DMS79 (cell line): Measurements from ENCODE around the gene CYYR1.

Experiments
- DNase-seq: peaks from one replicate; lab custom pipeline; 2025; lab: John Stamatoyannopoulos, UW

The CYYR1 gene

GRCh38 chr21:26553898-26554297, 19.2 kb downstream of the CYYR1 start:
- DNase-seq, result no peak

GRCh38 chr21:26550326-26550725, 22.8 kb downstream of the CYYR1 start:
- no peak for DNase-seq

- no peak for DNase-seq
These were observed 26.5 kb downstream of the CYYR1 start for GRCh38 chr21:26546446-26547097.

- DNase-seq, result no peak
These were observed 28.8 kb downstream of the CYYR1 start for GRCh38 chr21:26544201-26544775.

GRCh38 chr21:26540651-26541050, 32.4 kb downstream of the CYYR1 start:
- DNase-seq, result no peak

GRCh38 chr21:26539566-26539965, 33.5 kb downstream of the CYYR1 start:
- no peak for DNase-seq

GRCh38 chr21:26534517-26534916, 38.6 kb downstream of the CYYR1 start:
- no peak for DNase-seq

GRCh38 chr21:26532208-26532607, 40.9 kb downstream of the CYYR1 start:
- no peak for DNase-seq

GRCh38 chr21:26529526-26529925, 43.6 kb downstream of the CYYR1 start:
- no peak for DNase-seq

- no peak for DNase-seq
These were observed 44.2 kb downstream of the CYYR1 start for GRCh38 chr21:26528882-26529281.

- no peak for DNase-seq
These were observed 50.4 kb downstream of the CYYR1 start for GRCh38 chr21:26522704-26523103.

GRCh38 chr21:26519142-26519541, 53.9 kb downstream of the CYYR1 start:
- DNase-seq, result no peak

GRCh38 chr21:26515257-26515656, 57.8 kb downstream of the CYYR1 start:
- DNase-seq, result no peak

GRCh38 chr21:26513212-26513611, 59.9 kb downstream of the CYYR1 start:
- no peak for DNase-seq

GRCh38 chr21:26512664-26513063, 60.4 kb downstream of the CYYR1 start:
- no peak for DNase-seq

- DNase-seq, result no peak
These were observed 64.2 kb downstream of the CYYR1 start for GRCh38 chr21:26508903-26509302.

GRCh38 chr21:26506956-26507355, 66.1 kb downstream of the CYYR1 start:
- no peak for DNase-seq

GRCh38 chr21:26505211-26505610, 67.9 kb downstream of the CYYR1 start:
- no peak for DNase-seq

GRCh38 chr21:26503414-26503813, 69.7 kb downstream of the CYYR1 start:
- no peak for DNase-seq

- DNase-seq, result no peak
These were observed 71.5 kb downstream of the CYYR1 start for GRCh38 chr21:26501495-26502021.

GRCh38 chr21:26499495-26499894, 73.6 kb downstream of the CYYR1 start:
- no peak for DNase-seq

- no peak for DNase-seq
These were observed 77.7 kb downstream of the CYYR1 start for GRCh38 chr21:26495283-26495849.

- no peak for DNase-seq
These were observed 81.4 kb downstream of the CYYR1 start for GRCh38 chr21:26491663-26492062.

- DNase-seq, result no peak
These were observed 82.3 kb downstream of the CYYR1 start for GRCh38 chr21:26490771-26491170.
